Left forelimb (tissue), 1 donor: ENCODE results near the gene THUMPD2.
A peak's percentile ranks its signal among the peaks of the same experiment; 100 is the strongest.
"Not testable (repeated sequence)": the region's sequence is repeated elsewhere in the genome, so short reads cannot be mapped to it uniquely, and the experiment has no call there.

Experiments used
- DNase-seq: peaks from one replicate; pipeline ENCODE4 v3.0.0-alpha.2; 2018; ENCODE audit warnings: low spot score

THUMPD2 gene, protein sequence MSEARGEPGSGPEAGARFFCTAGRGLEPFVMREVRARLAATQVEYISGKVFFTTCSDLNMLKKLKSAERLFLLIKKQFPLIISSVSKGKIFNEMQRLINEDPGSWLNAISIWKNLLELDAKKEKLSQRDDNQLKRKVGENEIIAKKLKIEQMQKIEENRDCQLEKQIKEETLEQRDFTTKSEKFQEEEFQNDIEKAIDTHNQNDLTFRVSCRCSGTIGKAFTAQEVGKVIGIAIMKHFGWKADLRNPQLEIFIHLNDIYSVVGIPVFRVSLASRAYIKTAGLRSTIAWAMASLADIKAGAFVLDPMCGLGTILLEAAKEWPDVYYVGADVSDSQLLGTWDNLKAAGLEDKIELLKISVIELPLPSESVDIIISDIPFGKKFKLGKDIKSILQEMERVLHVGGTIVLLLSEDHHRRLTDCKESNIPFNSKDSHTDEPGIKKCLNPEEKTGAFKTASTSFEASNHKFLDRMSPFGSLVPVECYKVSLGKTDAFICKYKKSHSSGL

DNA sequence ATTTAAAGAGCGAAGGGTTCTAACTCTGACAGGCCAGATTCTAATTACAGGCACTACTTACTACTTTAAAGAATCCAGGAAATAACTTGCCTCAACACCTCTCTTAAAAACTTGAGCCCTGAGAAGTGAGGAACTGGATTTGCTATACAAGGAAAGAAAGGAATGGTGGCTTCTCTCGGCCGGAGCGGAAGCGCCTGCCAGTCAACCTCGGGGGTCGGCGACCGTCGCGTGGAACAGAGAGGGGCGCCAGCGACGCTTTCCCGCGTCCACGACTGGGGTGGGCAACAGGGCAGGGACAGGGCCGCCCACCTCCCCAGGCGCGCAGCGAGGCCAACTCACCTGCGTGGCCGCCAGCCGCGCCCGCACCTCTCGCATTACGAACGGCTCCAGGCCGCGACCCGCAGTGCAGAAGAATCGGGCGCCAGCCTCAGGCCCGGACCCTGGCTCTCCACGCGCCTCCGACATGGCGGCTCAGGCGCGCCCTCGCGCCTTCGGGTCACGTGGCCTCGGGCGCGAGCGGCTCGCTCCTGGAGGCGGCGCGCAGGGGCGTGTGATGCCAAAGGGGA lies at the start of gene THUMPD2:
THUMPD2 (minus strand) TSS at position 484 of the 566 bp plus-strand sequence; CDS start at position 465, 19 bp downstream.
- peak; percentile 90 for DNase-seq

DNA sequence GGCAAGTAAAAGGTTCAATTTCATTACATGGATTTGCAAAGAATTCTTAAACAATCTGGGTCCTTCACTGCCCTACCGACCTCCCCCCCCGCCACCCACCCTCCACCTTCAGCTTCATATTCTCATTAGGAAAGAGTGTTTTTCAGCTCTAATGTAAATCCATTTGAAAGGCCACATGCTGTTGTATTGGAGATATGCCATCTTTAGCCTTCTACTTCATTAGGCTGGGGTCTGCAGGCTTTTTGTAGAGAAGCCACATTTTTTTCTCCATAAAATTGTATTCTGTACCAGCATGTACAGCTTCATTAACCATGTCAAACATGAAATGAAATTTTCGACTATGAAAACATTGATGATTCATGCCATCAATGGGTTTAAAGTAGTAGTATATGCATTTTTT lies 42.8 kb upstream of the THUMPD2 start:
- DNase-seq = no peak

GRCh38 chr2:39816845-39817244 lies 37.8 kb upstream of the THUMPD2 start:
- DNase-seq = no peak

GRCh38 chr2:39816428-39816827 lies 37.4 kb upstream of the THUMPD2 start:
- DNase-seq = no peak

DNA sequence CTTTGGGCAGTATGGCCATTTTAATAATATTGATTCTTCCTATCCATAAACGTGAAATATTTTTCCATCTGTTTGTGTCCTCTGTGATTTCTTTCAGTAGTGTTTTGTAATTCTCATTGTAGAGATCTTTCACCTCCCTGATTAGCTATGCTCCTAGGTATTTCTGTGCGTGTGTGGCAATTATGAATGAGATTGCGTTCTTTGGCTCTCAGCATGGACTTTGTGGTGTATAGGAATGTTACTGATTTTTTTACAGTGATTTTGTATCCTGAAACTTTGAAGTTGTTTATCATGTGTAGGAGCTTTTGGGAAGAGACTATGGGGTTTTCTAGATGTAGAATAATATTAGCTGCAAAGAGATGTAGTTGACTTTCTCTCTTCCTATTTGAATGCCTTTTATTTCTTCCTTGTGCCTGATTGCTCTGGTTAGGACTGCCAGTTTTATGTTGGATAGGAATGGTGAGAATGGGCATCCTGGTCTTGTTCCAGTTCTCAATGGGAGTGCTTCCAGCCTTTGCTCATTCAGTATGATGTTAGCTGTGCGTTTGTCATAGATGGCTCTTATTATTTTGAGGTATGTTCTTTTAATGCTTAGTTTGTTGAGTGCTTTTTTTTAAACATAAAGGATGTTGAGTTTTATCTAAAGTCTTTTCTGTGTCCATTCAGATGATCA lies 27.0 kb upstream of the THUMPD2 start:
- no peak for DNase-seq

DNA sequence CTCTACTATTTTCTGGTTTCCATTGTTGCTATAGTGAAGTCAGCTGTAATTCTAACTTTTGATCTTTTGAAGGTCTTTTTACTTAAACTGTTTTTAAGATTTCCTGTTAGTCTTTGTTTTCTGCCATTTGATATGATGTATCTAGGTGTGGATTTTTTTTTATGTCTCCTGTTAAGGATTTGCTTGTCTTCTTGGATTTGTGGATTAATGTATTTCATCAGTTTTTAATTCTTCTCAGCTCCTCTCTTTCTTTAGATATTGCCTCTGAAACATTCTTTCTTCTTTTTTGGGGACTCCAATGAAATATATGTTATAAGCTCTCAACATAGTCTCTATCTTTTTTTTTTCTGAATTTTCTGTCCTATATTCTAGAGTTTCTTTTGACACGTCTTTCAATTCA lies 24.8 kb upstream of the THUMPD2 start:
- no peak for DNase-seq

DNA sequence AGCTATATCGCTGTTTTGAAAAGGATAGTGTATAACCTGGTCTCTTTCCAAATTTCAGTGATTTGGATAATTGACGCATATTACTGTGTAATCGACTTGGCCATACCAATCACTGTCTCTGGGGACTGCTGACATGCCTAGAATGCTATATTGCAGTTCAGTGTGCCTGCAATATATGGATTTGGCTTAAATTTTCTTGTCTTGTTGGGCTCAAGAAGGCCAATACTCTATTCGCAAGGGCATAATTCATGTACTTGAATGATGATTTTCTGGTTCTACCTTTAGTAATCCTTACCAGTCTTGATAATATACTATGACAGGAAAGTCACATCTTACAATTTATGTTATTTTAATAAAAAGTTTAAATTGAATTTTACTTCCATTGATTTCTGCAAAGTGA lies 21.7 kb upstream of the THUMPD2 start:
- DNase-seq = no peak

- DNase-seq = no peak
Measured at GRCh38 chr2:39796134-39796533, 17.1 kb upstream of the THUMPD2 start.

DNA sequence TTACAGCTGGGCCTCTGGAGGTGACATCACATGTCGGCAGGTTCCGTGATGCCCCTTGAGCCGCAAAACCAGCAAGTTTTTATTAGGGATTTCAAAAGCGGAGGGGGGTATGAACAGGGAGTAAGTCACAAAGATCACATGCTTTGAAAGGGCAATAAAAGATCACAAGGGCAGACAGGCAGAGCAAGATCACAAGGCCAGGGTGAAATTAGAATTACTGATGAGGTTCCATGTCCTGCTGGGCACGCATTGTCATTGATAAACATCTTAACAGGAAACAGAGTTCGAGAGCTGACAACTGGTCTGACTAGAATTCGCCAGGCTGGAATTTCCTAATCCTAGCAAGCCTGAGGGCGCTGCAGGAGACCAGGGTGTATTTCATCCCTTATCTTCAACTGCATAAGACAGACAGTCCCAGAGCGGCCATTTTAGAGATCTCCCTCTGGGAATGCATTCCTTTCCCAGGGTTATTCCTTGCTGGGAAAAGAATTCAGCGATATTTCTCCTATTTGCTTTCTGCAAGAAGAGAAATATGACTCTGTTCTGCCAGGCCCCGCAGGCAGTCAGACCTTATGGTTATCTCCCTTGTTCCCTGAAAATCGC lies 11.3 kb upstream of the THUMPD2 start:
- DNase-seq = not testable (repeated sequence)

GRCh38 chr2:39787950-39788349 lies 8.9 kb upstream of the THUMPD2 start:
- no peak for DNase-seq

DNA sequence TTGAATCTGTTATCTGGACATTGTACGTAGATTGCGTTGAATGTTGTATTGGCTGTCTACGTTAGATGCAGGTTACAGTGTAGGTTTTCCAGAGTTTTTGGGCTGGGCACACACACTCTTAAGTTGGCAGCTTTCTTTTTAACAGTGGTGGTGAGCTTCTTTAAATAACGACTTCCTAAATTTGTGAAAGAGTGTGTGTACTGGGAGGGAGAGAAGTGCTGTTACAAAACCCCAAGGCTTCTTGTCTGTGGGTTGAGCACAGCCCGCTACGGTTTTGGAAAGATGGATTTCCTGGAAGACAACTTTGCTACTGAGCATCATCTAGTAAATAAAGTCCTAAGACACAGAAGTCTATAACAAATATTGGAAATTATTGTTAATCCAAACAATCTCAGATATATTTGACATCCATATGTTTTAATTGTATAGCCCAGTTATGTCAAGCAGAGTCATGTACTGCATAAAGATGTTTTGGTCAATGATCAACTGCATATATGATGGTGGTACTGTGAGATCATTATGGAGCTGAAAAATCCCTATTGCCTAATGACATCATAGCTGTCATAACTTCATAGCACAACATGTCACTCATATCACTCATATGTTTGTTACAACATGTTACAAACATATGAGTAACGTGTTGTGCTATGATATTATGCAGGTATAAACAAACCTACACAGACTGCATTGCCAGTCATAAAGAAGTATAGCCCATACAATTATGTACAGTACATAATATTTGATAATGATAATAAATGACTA lies 7.9 kb upstream of the THUMPD2 start:
- DNase-seq = no peak

DNA sequence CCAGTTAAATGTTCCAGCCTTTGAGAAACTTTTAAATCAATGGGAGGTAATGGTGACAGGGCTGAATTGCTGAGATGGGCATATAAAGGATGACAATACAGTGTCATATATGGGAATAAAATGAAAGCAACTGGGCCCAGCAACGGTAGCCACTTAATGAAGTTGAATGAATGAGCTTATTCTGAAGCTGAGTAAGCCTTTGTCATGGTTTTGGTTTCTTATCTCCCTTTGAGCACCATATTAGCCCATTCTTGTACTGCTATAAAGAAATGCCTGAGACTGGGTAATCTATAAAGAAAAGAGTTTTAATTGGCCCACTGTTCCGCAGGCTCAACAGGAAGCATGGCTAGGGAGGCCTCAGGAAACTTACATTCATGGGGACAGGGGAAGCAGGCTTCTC lies 3.5 kb upstream of the THUMPD2 start:
- no peak for DNase-seq

DNA sequence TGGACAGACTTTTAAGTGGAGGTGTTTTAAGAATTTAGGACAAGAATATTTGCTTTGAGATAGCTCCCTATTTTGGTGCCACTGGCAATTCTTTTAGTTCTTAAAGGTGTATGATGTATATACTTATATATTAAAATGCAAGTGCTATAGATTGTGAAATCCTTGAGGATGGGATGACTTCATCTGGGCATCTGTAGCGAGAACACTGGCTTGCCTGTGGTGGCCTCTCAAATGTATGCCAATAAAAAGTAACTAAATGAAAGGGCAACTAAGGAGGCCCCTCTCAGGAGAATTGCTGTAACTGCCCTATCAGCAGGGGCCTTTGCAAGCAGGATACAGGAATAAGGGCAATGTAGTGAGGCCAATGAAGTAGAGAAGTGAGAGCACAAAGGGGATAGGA lies 2.6 kb upstream of the THUMPD2 start:
- DNase-seq = no peak

GRCh38 chr2:39780825-39781600 lies 2.0 kb upstream of the THUMPD2 start:
- DNase-seq = no peak

DNA sequence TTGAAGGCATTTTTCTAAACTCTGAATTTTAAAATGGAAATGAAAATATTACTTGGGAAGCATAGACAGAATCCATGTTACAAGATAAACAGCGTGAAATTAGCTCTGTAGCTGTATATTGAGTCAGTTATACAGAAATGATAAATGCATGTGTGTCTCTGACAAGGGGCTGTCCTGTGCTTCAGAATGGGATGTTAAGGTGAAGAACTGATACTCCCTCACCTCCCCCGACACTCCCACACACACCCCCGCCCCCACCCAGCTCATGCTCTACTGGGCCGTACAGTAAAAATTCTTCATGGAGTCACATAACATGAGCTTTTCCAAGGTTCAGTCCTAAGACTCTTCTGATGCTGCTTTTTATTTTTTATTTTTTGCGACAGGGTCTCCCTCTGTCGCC lies 869 bp upstream of the THUMPD2 start:
- DNase-seq = no peak

DNA sequence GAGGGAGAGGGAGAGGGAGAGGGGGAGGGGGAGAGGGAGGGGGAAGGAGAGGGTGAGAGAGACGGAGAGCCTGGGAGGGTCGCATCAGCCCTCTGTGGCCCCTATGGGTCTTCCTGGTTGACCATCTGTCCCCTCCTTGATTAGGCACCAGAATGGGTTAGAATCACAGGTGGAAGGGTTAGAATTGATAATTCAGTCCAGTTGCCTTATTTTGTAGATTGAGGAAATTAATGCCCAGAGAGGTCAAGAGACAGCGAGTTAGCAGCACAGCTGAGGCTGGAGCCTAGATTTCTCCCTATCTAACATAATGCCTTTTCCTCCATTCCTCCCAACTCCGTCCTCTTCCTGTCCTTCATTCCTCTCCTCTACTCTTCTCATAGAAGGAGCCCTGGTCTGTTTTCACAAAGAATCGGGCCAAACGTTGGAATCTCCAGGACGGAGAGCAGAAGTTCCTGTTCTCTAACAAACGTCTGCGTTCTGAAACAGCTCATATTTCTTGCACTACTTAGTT lies 338 bp upstream of the THUMPD2 start:
- no peak for DNase-seq

DNA sequence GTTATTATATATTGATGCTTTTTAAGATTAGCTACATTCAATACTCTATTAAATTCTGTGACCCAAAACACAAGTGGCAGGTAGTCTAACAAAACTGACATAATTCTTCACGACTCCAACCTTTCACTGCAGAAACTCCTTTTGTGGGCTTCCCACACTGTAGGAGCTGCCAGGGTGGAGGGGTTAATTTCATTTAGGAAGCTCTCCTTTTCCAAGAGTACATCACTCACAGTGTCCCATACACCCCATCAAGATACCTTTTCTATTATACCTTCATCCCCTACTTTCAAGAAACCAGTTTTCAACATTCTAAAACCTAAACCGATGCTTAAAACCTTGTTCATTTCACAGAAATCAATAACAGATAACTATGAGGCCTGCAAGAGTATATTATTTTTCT lies 825 bp downstream of the THUMPD2 start:
- DNase-seq = no peak

DNA sequence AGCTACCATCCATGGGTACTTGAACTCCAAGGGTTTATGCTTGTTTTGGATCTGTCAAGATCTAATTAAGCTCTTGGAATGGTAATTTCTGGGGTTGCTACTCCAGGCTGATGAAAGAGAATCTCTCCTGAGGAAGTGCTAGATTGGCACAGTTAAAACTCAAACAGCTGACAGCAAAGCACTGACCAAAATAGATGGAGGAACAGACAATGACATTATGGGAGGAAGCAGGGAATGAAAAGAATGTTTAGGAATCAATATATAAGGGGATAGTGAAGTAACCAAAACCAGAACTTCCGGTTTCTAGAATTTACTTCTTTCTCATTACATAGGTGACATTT lies 6.3 kb downstream of the THUMPD2 start:
- DNase-seq = no peak

DNA sequence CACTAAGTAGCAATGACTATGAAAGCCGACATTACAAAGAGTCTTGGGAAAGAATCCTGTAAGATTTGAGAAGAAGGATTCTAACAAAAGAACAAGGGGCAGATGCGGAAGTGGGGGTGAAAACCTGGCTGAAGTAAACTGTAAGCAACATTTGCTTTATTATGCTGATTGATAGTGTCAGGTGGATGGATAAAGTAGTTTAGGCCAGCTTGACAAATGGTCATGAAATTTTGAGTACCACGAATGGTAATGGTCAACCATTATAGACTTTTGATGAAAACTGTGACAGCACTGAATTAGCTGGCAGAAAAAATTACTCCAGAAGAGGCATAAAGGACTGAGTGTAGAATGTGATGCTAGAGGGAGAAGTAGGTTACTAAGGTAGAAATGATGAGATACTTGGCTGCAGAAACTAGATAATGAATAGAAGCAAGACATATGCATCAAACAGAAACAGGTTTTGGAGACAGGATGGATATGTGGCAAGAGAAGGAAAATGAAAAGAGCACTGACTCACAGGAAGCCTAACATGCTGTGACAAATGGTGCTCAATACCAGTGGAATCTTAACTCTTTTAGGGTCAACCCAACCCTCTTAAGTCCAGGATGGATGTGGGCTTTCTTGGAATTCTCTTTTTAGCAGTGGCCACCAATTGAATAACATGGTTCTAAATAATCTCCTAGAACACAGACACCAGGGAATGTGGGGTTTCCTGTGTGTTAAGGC lies 6.8 kb downstream of the THUMPD2 start:
- no peak for DNase-seq

DNA sequence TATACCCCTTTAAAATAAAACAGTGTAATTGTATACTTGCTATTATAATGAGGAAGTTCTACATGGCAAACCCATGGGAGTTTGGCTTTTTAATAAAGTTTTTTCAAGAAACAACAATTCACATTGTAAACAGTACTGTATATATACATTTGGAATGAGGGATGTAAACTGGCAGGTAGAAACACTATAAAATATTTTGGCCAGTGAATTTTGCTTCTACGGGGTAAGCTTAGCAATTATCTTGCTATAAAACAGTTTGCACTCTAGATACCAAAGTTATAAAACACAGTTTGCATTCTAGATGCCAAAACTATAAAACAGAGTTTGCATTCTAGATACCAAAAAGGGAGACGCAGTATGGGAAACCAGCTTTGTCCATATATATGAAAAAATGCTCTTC lies 16.6 kb downstream of the THUMPD2 start:
- DNase-seq = no peak
